HEK293 (cell line): ENCODE results near the gene RBMS1.
A peak's percentile ranks its signal among the peaks of the same experiment; 100 is the strongest.

Experiments
- CTCF ChIA-PET: fragments of 350-600 bp; formaldehyde crosslinking; extraction: SDS; loops from one replicate; lab custom pipeline; 2021; ENCODE audit warnings: antibody characterized with exemption; lab: Yijun Ruan, JAX
- POLR2A ChIA-PET: fragments of 300-600 bp; formaldehyde crosslinking; extraction: SDS; loops from one replicate; lab custom pipeline; 2020; ENCODE audit warnings: antibody characterized with exemption, inconsistent platforms; lab: Yijun Ruan, JAX
- H3K27ac ChIP-seq: fragments of 200-500 bp; sonication (Bioruptor generic); 2 replicates; pipeline ENCODE4 v1.5.1; 2014; ENCODE audit warnings: low read depth, low read length, control low read depth, inconsistent platforms; ENCODE audit errors: extremely low read depth
- H3K36me3 ChIP-seq, 2 experiments: fragments of 200-500 bp in 1 of 2; sonication (Bioruptor generic) in 1 of 2; 1 replicate in 1 of 2; 2 replicates in 1 of 2; pipeline ENCODE4 v1.5.1; 2014 to 2017; ENCODE audit warnings: inconsistent platforms in 2 of 2, low read length in 2 of 2; ENCODE audit not compliant: control insufficient read depth in 2 of 2, insufficient read depth in 1 of 2
- H3K4me1 ChIP-seq: fragments of 200-500 bp; sonication (Bioruptor generic); 2 replicates; pipeline ENCODE4 v1.5.1; 2014; ENCODE audit warnings: mild to moderate bottlenecking, low read length, inconsistent platforms; ENCODE audit not compliant: control insufficient read depth, insufficient read depth
- H3K4me3 ChIP-seq: 2 replicates; pipeline ENCODE4 v1.5.1; 2011; ENCODE audit warnings: low read depth, mild to moderate bottlenecking, control low read depth, low read length, moderate library complexity
- H3K9me3 ChIP-seq: fragments of 200-500 bp; sonication (Bioruptor generic); 2 replicates; pipeline ENCODE4 v1.5.1; 2014; ENCODE audit warnings: low read depth, low read length, inconsistent platforms; ENCODE audit not compliant: control insufficient read depth, insufficient read depth
- ZNF223 ChIP-seq: fragments of 450-650 bp; formaldehyde crosslinking; IDR thresholded peaks from 2 replicates; pipeline ENCODE4 v1.5.1; 2016; ENCODE audit warnings: missing biosample characterization, missing genetic modification characterization
- ZNF423 ChIP-seq: fragments of 450-650 bp; formaldehyde crosslinking; IDR thresholded peaks from 2 replicates; pipeline ENCODE4 v1.5.1; 2016; ENCODE audit warnings: missing biosample characterization, missing genetic modification characterization
- ZNF654 ChIP-seq: fragments of 450-650 bp; formaldehyde crosslinking; IDR thresholded peaks from 2 replicates; pipeline ENCODE4 v1.5.1; 2016; ENCODE audit warnings: low read depth, missing biosample characterization, missing genetic modification characterization
- TF ChIP-seq, protein P1 (sequence below): fragments of 450-650 bp; formaldehyde crosslinking; IDR thresholded peaks from 2 replicates; pipeline ENCODE4 v1.5.1; 2016; ENCODE audit warnings: missing biosample characterization, missing genetic modification characterization
- TF ChIP-seq, protein P2 (sequence below): fragments of 450-650 bp; formaldehyde crosslinking; IDR thresholded peaks from 2 replicates; pipeline ENCODE4; 2016; ENCODE audit warnings: missing biosample characterization, missing genetic modification characterization
- TF ChIP-seq, protein P3 (sequence below): fragments of 450-650 bp; formaldehyde crosslinking; IDR thresholded peaks from 2 replicates; pipeline ENCODE4 v1.5.1; 2017; ENCODE audit warnings: missing biosample characterization, missing genetic modification characterization
- TF ChIP-seq, protein P4 (sequence below): fragments of 450-650 bp; formaldehyde crosslinking; IDR thresholded peaks from 2 replicates; pipeline ENCODE4 v1.5.1; 2016; ENCODE audit warnings: missing biosample characterization, missing genetic modification characterization
- TF ChIP-seq, protein P5 (sequence below): fragments of 450-650 bp; formaldehyde crosslinking; IDR thresholded peaks from 2 replicates; pipeline ENCODE4 v1.5.1; 2016; ENCODE audit warnings: missing biosample characterization, missing genetic modification characterization
- TF ChIP-seq, protein P6 (sequence below): fragments of 450-650 bp; formaldehyde crosslinking; IDR thresholded peaks from 2 replicates; pipeline ENCODE4 v1.5.1; 2016; ENCODE audit warnings: missing biosample characterization, missing genetic modification characterization

Gene RBMS1

DNA sequence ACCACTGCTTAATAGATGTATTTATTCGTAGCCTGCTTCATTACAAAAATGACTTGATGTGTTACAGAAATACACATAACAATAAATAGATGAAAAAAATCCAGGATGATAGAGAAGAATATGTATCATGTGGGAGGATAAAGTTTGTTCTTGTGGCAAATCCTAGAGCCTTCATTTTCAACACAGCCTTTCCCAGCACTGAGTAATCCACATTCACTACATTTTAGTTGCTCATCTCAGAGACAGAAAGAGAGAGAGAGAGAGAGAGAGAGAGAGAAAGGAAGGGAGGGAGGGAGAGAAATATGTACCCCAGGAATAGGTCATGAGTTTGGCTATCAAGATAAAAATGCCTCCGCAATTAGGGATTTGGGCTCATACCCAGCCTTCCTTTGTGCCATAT, 144.3 kb downstream of the RBMS1 start (continued):
- TF ChIP-seq ZNF223 (tag by site-specific recombination): no peak
- TF ChIP-seq, protein P1, sequence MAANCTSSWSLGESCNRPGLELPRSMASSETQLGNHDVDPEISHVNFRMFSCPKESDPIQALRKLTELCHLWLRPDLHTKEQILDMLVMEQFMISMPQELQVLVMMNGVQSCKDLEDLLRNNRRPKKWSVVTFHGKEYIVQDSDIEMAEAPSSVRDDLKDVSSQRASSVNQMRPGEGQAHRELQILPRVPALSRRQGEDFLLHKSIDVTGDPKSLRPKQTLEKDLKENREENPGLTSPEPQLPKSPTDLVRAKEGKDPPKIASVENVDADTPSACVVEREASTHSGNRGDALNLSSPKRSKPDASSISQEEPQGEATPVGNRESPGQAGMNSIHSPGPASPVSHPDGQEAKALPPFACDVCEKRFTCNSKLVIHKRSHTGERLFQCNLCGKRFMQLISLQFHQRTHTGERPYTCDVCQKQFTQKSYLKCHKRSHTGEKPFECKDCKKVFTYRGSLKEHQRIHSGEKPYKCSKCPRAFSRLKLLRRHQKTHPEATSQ (tag by site-specific recombination): no peak

DNA sequence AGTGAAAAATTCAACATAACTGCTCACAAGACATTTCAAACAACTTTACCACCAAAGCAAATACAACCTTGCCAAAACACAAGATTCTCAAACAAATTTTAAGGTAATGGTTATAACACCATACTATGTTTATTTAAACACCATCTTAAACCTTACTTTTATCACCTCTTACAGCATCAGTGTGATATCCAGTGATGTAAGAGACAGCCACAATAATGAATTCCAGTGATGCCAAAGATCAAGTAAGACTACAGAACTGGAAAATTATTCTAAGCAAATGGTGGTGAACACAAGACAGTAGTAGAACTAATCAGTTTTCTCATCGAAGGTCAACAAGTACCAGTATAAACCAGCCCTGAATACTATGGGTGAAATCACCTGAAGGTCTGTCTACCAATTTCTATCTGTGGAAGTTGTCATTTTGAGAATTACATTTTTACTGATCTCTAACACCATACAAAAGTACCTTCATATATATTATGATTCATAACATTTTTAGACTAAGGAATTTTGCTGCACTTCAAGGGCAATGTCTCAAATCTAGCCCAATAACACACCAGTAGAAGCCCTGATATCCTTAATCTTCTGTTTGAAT, 146.2 kb downstream of the RBMS1 start:
- ChIA-PET CTCF (no interaction called here), POLR2A (no interaction called here)
- peaks cover 8% of the 10 kb centered on the region; the same call in 1 of the 2 replicates for H3K4me1 ChIP-seq
- H3K9me3 ChIP-seq: no peaks in the 10 kb centered on the region
- no peak overlapping the region for H3K27ac ChIP-seq
- no peak overlapping the region for H3K4me3 ChIP-seq
- TF ChIP-seq, protein P2, sequence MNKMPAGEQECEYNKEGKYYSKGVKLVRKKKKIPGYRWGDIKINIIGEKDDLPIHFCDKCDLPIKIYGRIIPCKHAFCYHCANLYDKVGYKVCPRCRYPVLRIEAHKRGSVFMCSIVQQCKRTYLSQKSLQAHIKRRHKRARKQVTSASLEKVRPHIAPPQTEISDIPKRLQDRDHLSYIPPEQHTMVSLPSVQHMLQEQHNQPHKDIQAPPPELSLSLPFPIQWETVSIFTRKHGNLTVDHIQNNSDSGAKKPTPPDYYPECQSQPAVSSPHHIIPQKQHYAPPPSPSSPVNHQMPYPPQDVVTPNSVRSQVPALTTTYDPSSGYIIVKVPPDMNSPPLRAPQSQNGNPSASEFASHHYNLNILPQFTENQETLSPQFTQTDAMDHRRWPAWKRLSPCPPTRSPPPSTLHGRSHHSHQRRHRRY (tag by site-specific recombination): no peak
- TF ChIP-seq, all 188 proteins: peak for 0
- no peaks in the 10 kb centered on the region for H3K36me3 ChIP-seq

DNA sequence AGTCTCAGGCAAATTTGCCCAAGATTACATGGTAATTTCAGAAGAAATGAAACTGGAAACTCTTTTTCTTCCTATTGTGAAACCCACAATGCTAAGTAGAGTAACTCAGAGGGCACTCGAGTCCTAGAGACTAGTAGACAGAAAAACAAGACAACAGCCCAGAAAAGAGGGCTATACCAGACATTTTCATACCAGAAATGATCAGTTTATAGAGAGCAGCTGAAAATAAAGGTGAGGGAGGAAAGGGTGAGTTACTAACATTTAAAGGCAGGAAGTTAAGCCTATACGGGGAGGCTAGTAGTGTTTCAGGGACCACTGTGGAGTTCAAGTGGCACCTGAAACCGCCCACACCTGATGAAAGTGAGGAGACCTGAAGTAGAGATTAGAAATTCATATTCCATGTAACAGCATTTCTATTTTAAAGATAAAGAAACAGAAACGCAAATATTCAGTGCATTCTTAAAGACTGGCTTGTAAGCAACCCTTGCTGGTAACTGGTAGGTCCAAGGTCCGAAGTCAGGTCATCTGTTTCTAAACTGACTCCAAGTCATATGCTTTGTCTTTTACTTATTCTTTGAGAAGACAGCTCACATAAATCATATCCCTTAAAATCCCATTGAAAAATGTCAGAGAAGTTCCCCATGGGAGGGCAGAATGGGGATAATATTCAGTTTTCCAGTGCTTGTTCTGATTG, 148.4 kb downstream of the RBMS1 start:
- Histone ChIP-seq H3K4me3 (no peak overlapping the region), H3K4me1 (peaks cover 7% of the 10 kb centered on the region; the same call in 1 of the 2 replicates), H3K27ac (no peak overlapping the region), H3K9me3 (no peaks in the 10 kb centered on the region), H3K36me3 (no peaks in the 10 kb centered on the region)
- POLR2A ChIA-PET: interaction anchor here (0.5 kb wide), 1 partner anchor 34 kb away, joined by 5 read pairs; no protein-coding TSS in a partner anchor
- TF ChIP-seq, protein P3, sequence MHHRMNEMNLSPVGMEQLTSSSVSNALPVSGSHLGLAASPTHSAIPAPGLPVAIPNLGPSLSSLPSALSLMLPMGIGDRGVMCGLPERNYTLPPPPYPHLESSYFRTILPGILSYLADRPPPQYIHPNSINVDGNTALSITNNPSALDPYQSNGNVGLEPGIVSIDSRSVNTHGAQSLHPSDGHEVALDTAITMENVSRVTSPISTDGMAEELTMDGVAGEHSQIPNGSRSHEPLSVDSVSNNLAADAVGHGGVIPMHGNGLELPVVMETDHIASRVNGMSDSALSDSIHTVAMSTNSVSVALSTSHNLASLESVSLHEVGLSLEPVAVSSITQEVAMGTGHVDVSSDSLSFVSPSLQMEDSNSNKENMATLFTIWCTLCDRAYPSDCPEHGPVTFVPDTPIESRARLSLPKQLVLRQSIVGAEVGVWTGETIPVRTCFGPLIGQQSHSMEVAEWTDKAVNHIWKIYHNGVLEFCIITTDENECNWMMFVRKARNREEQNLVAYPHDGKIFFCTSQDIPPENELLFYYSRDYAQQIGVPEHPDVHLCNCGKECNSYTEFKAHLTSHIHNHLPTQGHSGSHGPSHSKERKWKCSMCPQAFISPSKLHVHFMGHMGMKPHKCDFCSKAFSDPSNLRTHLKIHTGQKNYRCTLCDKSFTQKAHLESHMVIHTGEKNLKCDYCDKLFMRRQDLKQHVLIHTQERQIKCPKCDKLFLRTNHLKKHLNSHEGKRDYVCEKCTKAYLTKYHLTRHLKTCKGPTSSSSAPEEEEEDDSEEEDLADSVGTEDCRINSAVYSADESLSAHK (tag by site-specific recombination): peak; percentile 7; the same call in 1 of the 2 replicates
- TF ChIP-seq, protein P1 (tag by site-specific recombination): no peak
- CTCF ChIA-PET: interaction anchor here (0.6 to 0.9 kb wide), 2 partner anchors 22 to 346 kb away, joined by 3 to 4 read pairs; no protein-coding TSS in a partner anchor

DNA sequence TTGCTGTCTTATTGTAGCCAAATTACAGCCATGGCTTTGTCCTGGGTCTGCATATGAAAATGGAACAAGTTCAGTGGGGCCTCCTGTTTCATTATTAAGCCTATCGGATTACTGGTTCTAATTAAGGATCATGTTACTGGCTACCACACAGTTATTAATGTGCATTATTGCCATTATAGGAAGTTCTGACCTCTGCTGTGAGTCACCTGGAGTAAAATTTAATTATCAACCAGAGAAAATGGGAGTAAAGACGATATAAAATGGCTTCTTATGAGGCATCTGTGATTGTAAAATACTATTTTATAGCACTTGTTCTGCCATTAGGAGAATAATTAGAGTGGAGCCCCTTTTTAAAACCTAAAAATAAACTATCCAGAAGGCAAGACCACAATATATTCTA, 150.2 kb downstream of the RBMS1 start:
- Histone ChIP-seq H3K27ac (no peak overlapping the region), H3K9me3 (no peaks in the 10 kb centered on the region), H3K4me3 (no peak overlapping the region), H3K4me1 (peaks cover 7% of the 10 kb centered on the region; the same call in 1 of the 2 replicates), H3K36me3 (no peaks in the 10 kb centered on the region)
- CTCF ChIA-PET: no interaction called here
- POLR2A ChIA-PET: no interaction called here
- TF ChIP-seq ZNF654: no peak
- TF ChIP-seq ZNF423 (tag by site-specific recombination): no peak
- TF ChIP-seq, protein P4, sequence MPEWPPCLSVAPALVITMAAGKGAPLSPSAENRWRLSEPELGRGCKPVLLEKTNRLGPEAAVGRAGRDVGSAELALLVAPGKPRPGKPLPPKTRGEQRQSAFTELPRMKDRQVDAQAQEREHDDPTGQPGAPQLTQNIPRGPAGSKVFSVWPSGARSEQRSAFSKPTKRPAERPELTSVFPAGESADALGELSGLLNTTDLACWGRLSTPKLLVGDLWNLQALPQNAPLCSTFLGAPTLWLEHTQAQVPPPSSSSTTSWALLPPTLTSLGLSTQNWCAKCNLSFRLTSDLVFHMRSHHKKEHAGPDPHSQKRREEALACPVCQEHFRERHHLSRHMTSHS (tag by site-specific recombination): no peak
- TF ChIP-seq, protein P5, sequence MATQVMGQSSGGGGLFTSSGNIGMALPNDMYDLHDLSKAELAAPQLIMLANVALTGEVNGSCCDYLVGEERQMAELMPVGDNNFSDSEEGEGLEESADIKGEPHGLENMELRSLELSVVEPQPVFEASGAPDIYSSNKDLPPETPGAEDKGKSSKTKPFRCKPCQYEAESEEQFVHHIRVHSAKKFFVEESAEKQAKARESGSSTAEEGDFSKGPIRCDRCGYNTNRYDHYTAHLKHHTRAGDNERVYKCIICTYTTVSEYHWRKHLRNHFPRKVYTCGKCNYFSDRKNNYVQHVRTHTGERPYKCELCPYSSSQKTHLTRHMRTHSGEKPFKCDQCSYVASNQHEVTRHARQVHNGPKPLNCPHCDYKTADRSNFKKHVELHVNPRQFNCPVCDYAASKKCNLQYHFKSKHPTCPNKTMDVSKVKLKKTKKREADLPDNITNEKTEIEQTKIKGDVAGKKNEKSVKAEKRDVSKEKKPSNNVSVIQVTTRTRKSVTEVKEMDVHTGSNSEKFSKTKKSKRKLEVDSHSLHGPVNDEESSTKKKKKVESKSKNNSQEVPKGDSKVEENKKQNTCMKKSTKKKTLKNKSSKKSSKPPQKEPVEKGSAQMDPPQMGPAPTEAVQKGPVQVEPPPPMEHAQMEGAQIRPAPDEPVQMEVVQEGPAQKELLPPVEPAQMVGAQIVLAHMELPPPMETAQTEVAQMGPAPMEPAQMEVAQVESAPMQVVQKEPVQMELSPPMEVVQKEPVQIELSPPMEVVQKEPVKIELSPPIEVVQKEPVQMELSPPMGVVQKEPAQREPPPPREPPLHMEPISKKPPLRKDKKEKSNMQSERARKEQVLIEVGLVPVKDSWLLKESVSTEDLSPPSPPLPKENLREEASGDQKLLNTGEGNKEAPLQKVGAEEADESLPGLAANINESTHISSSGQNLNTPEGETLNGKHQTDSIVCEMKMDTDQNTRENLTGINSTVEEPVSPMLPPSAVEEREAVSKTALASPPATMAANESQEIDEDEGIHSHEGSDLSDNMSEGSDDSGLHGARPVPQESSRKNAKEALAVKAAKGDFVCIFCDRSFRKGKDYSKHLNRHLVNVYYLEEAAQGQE (tag by site-specific recombination): no peak
- TF ChIP-seq, protein P6, sequence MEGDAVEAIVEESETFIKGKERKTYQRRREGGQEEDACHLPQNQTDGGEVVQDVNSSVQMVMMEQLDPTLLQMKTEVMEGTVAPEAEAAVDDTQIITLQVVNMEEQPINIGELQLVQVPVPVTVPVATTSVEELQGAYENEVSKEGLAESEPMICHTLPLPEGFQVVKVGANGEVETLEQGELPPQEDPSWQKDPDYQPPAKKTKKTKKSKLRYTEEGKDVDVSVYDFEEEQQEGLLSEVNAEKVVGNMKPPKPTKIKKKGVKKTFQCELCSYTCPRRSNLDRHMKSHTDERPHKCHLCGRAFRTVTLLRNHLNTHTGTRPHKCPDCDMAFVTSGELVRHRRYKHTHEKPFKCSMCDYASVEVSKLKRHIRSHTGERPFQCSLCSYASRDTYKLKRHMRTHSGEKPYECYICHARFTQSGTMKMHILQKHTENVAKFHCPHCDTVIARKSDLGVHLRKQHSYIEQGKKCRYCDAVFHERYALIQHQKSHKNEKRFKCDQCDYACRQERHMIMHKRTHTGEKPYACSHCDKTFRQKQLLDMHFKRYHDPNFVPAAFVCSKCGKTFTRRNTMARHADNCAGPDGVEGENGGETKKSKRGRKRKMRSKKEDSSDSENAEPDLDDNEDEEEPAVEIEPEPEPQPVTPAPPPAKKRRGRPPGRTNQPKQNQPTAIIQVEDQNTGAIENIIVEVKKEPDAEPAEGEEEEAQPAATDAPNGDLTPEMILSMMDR (tag by site-specific recombination): no peak
